SW480 (cell line): Measurements from ENCODE around the gene HEXD.
A peak's percentile ranks its signal among the peaks of the same experiment; 100 is the strongest.
"Not testable (repeated sequence)": the region's sequence is repeated elsewhere in the genome, so short reads cannot be mapped to it uniquely, and the experiment has no call there.

ENCODE experiments used
- DNase-seq: peaks from one replicate; pipeline ENCODE4 v3.0.0-alpha.2; 2016; ENCODE audit warnings: low spot score

HEXD gene

GRCh38 chr17:82458885-82459424 is 40.8 kb downstream of the HEXD start:
- peak; percentile 33 for DNase-seq

GRCh38 chr17:82459936-82460335 is 41.8 kb downstream of the HEXD start:
- not testable (repeated sequence) for DNase-seq

GRCh38 chr17:82461827-82462524 is 43.8 kb downstream of the HEXD start:
- DNase-seq, result no peak

GRCh38 chr17:82463391-82463790 is 45.2 kb downstream of the HEXD start:
- DNase-seq, result no peak

- DNase-seq, result no peak
Observed at GRCh38 chr17:82463925-82464566, 45.9 kb downstream of the HEXD start.

- no peak for DNase-seq
Observed at GRCh38 chr17:82464567-82464929, 46.4 kb downstream of the HEXD start.

- no peak for DNase-seq
Observed at GRCh38 chr17:82465023-82465603, 47.0 kb downstream of the HEXD start.

GRCh38 chr17:82468692-82469091 is 50.5 kb downstream of the HEXD start:
- DNase-seq, result no peak

GRCh38 chr17:82470065-82470464 is 51.9 kb downstream of the HEXD start:
- no peak for DNase-seq

GRCh38 chr17:82474223-82475010 is 56.3 kb downstream of the HEXD start:
- no peak for DNase-seq

GRCh38 chr17:82475458-82475857 is 57.3 kb downstream of the HEXD start:
- DNase-seq, result no peak

GRCh38 chr17:82477934-82478333 is 59.8 kb downstream of the HEXD start:
- no peak for DNase-seq

- no peak for DNase-seq
Observed at GRCh38 chr17:82479602-82480001, 61.5 kb downstream of the HEXD start.

GRCh38 chr17:82480318-82480717 is 62.2 kb downstream of the HEXD start:
- DNase-seq, result no peak

- DNase-seq, result no peak
Observed at GRCh38 chr17:82483204-82483660, 65.1 kb downstream of the HEXD start.

- DNase-seq, result no peak
Observed at GRCh38 chr17:82483836-82484235, 65.7 kb downstream of the HEXD start.

GRCh38 chr17:82486231-82487094 is 68.3 kb downstream of the HEXD start:
- peak; percentile 80 for DNase-seq

GRCh38 chr17:82487910-82488309 is 69.8 kb downstream of the HEXD start:
- no peak for DNase-seq

- DNase-seq, result no peak
Observed at GRCh38 chr17:82489117-82489516, 71.0 kb downstream of the HEXD start.

- DNase-seq, result no peak
Observed at GRCh38 chr17:82489851-82490511, 71.8 kb downstream of the HEXD start.
